Neural crest cell (in vitro differentiated cells): Measurements from ENCODE around the gene TMEM187. TPM values are rescaled to one million over a fixed set of nuclear protein-coding genes. Genes with fewer than 3 reads are reported as not detected.

Experiments used
- DNase-seq: peaks from one replicate; pipeline ENCODE4 v3.0.0; 2021; ENCODE audit warnings: low read depth, mixed read lengths, low spot score
- H3K27ac Mint-ChIP-seq: one replicate; pipeline ENCODE4 v1.8.0; 2021; ENCODE audit warnings: mild to moderate bottlenecking, mixed read lengths; ENCODE audit not compliant: unreplicated experiment
- H3K27me3 Mint-ChIP-seq: 2 replicates; pipeline ENCODE4 v1.8.0; 2021; ENCODE audit warnings: low read depth, mild to moderate bottlenecking, mixed read lengths
- H3K36me3 Mint-ChIP-seq: 2 replicates; pipeline ENCODE4 v1.8.0; 2021; ENCODE audit warnings: low read depth, mild to moderate bottlenecking, mixed read lengths
- H3K4me1 Mint-ChIP-seq: 2 replicates; pipeline ENCODE4 v1.8.0; 2021; ENCODE audit warnings: mixed read lengths
- H3K4me3 Mint-ChIP-seq: one replicate; pipeline ENCODE4 v1.8.0; 2021; ENCODE audit warnings: mild to moderate bottlenecking, mixed read lengths
- H3K9me3 Mint-ChIP-seq: 2 replicates; pipeline ENCODE4 v1.8.0; 2021; ENCODE audit warnings: mixed read lengths
- total RNA-seq: library from RNA; stranded (reverse); gene quantifications from 2 replicates; pipeline ENCODE4 v1.2.1, GENCODE V29; 2021
- TF ChIP-seq, protein P1 (sequence below): fragments of 200-600 bp; sonication (generic); conservative IDR thresholded peaks from 2 replicates; pipeline ENCODE4 v1.5.0; 2021; ENCODE audit warnings: antibody characterized with exemption, mild to moderate bottlenecking

The TMEM187 gene
- total RNA-seq, 1 donor from 2014 or later = 8.0 TPM

GRCh38 chrX:153925739-153926551, 46.6 kb upstream of the TMEM187 start, which contains the start of gene ARHGAP4:
TSS of gene ARHGAP4 (minus strand) at chrX:153926264. CDS start at chrX:153926202, 62 bp downstream.
- Mint-ChIP-seq H3K4me1 (peaks cover 36% of the 10 kb centered on the region), H3K36me3 (peaks cover 5% of the 10 kb centered on the region), H3K27ac (peak within 1 kb of the TSS; percentile 12), H3K9me3 (no peaks in the 10 kb centered on the region), H3K27me3 (peaks cover 6% of the 10 kb centered on the region), H3K4me3 (peak within 1 kb of the TSS; percentile 91)
- TF ChIP-seq, protein P1, sequence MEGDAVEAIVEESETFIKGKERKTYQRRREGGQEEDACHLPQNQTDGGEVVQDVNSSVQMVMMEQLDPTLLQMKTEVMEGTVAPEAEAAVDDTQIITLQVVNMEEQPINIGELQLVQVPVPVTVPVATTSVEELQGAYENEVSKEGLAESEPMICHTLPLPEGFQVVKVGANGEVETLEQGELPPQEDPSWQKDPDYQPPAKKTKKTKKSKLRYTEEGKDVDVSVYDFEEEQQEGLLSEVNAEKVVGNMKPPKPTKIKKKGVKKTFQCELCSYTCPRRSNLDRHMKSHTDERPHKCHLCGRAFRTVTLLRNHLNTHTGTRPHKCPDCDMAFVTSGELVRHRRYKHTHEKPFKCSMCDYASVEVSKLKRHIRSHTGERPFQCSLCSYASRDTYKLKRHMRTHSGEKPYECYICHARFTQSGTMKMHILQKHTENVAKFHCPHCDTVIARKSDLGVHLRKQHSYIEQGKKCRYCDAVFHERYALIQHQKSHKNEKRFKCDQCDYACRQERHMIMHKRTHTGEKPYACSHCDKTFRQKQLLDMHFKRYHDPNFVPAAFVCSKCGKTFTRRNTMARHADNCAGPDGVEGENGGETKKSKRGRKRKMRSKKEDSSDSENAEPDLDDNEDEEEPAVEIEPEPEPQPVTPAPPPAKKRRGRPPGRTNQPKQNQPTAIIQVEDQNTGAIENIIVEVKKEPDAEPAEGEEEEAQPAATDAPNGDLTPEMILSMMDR = no peak
- DNase-seq = no peak

DNA sequence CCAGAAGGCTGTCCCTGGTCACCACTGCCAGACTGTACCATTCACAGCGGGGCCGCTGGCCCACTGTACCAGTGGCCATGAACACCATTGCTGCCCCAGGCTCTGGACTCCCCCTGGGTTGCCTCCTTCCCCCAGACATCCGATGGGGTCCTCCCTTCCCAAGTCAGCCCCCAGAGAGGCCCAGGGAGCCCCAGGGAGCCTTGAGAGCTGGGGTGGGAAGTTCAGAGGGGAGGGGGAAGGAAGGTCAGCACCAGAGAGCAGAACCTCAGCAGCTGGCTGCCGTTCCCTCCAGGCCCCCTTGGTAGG, 46.0 kb upstream of the TMEM187 start:
- Mint-ChIP-seq H3K36me3 (peaks cover 8% of the 10 kb centered on the region), H3K27ac (no peak overlapping the region), H3K27me3 (peaks cover 6% of the 10 kb centered on the region), H3K4me1 (peaks cover 36% of the 10 kb centered on the region), H3K9me3 (no peaks in the 10 kb centered on the region), H3K4me3 (no peak overlapping the region)
- DNase-seq = no peak
- TF ChIP-seq, protein P1 = no peak

DNA sequence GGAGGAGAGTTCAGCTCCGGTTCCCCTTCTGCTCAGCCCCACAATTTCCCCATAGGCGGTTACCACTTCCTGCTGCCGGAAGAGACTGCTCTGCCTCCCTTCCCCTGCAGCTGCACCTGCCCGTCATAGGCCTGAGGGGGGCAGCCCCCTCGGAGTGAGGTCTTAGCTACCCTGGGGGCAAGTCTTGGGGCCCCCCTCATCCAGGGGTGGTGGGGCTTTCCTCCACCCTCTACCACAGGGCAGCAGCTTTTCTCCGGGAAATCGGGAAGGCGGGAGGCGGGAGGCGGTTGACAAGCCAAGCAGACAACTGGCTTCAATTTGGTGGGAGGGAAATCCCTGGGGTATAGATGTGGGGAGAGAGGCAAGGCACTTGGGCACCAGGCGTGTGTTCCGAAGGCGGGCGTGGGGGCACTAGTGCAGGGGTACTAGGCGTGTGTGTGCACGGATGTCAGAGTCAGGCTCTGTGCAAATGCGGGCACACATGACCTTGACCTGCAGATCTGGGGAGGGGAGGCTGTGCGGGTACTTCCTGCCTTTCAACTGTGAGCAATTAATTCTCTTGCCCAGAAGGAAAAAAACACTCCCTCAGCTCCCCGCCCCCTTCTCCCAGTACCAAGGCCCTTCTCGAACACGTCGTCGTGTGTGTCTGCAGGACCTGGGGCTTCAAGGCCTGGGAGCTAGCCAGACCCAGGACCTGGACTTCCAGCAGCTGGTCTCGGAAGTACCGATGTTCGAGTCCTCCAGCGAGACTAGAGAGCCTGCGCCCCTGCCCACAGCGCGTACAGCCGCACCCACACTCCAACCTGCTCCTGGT, 45.5 kb upstream of the TMEM187 start:
- H3K9me3 Mint-ChIP-seq = no peaks in the 10 kb centered on the region
- H3K36me3 Mint-ChIP-seq = peaks cover 10% of the 10 kb centered on the region
- no peak for DNase-seq
- H3K4me3 Mint-ChIP-seq = peak overlapping the region; percentile 91
- peaks cover 36% of the 10 kb centered on the region for H3K4me1 Mint-ChIP-seq
- TF ChIP-seq, protein P1 = no peak
- H3K27ac Mint-ChIP-seq = peak overlapping the region; percentile 86
- H3K27me3 Mint-ChIP-seq = peaks cover 6% of the 10 kb centered on the region

DNA sequence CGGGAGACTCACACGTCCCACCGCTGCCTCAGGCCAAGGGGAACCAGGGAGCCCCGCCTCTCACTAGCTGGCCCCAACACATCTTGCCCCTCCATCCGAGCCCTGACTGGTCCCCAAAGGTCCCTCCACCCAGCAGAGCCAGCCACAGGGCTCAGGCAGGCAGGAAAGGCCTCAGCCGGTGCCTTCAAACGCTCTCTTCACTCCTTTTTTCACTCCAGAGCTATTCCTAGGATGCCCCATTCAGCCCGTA, 45.0 kb upstream of the TMEM187 start:
- TF ChIP-seq, protein P1 = no peak
- peaks cover 33% of the 10 kb centered on the region for H3K4me1 Mint-ChIP-seq
- H3K36me3 Mint-ChIP-seq = peaks cover 10% of the 10 kb centered on the region
- H3K27ac Mint-ChIP-seq = peak overlapping the region; percentile 86
- peaks cover 5% of the 10 kb centered on the region for H3K27me3 Mint-ChIP-seq
- DNase-seq = no peak
- peak overlapping the region; percentile 91 for H3K4me3 Mint-ChIP-seq
- no peaks in the 10 kb centered on the region for H3K9me3 Mint-ChIP-seq

- peaks cover 4% of the 10 kb centered on the region for H3K27me3 Mint-ChIP-seq
- H3K4me3 Mint-ChIP-seq = peak overlapping the region; percentile 91
- TF ChIP-seq, protein P1 = no peak
- peaks cover 30% of the 10 kb centered on the region for H3K4me1 Mint-ChIP-seq
- H3K36me3 Mint-ChIP-seq = peaks cover 10% of the 10 kb centered on the region
- H3K9me3 Mint-ChIP-seq = no peaks in the 10 kb centered on the region
- H3K27ac Mint-ChIP-seq = peak overlapping the region; percentile 86
- DNase-seq = peak; percentile 78
These were observed 44.4 kb upstream of the TMEM187 start for GRCh38 chrX:153927922-153928760.
